Measurements from ENCODE around the gene DNAH7.

DNA sequence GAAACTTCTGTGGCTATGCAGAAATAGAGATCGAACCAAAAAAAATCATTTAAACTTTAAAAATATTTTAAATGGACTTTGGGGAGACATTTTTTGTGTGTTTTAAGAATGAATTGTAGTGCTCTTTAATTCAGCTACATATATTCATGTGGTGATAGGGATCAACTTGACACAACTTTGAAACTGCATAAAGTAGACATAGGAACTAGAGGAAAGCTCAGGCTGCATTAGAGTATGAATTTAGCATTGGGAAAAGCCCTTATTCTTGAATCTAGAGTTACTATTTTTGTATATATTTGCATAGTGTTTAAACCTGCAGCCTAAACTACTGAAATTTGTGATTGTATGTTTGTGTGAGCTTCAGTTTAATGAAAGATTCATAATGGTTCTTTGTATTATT lies 333.3 kb downstream of the DNAH7 start:
- TF ChIP-seq CTCF (conservative IDR thresholded peaks at IDR 0.05; ENCODE audit: low read depth in 2 of 2) (no peak), EZH2 (IDR thresholded peaks at IDR 0.05; ENCODE audit: low read depth, unreplicated experiment) (no peak), JUNB (IDR thresholded peaks at IDR 0.05; ENCODE audit: unreplicated experiment) (no peak), POLR2AphosphoS5 (IDR thresholded peaks at IDR 0.05; ENCODE audit: low read depth) (no peak), EZH2phosphoT487 (IDR thresholded peaks at IDR 0.05; ENCODE audit: unreplicated experiment) (no peak), REST (IDR thresholded peaks at IDR 0.05; ENCODE audit: unreplicated experiment) (no peak), CREB1 (CRISPR knock-in tag; IDR thresholded peaks at IDR 0.05; ENCODE audit: low read depth) (no peak), ETS1 (IDR thresholded peaks at IDR 0.05) (no peak)
